ENCODE results near the gene R3HDM2. TPM values are rescaled to one million over a fixed set of nuclear protein-coding genes. Genes with fewer than 3 reads are reported as not detected.
A peak's percentile ranks its signal among the peaks of the same experiment; 100 is the strongest.

Gene R3HDM2
- total RNA-seq (10 to 100 TPM; 28.2 to 36.8 TPM), polyA plus RNA-seq (15.1 TPM)

DNA sequence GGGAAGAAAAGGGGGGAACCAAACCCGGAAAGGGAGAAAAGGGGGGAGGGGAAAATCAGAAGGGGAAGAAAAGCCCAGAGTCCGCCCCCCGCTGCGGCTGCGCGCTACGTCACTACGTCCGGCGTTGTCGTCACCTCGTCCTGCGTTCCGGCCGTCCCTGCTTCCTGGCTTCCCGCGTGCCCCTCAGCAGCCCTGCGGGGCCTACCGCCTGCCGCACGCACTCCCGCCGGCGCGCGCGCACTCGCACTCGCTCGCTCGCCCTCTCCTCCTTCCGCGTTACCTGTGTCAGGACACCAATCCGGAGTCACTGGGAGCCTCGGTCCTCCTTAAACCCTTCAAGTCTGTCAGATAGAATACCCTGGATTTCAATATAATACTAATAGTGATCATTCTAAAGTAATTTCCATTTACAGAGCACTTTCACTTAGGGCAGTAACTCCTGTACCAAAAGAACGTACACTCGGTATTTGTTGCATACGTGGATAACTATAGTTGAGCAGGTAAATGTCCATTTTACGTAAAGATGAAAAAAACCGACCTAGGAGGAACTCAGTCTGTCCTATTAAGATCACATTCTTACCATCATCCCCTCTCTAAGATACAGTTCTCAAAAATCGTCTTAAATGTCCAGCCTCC, at the start of gene R3HDM2:
TSS of gene R3HDM2 (minus strand) at position 113 of the 636 bp plus-strand sequence. CDS start 120,615 bp downstream, outside the sequence.
- peaks cover 44 to 62% (median 51%) of the 10 kb centered on the region in 3 donors for H3K4me1 Mint-ChIP-seq
- Histone ChIP-seq H3K9me3 (ENCODE audit: low read length) (no peaks in the 10 kb centered on the region), H3K36me3 (ENCODE audit: insufficient read depth, low read length) (no peaks in the 10 kb centered on the region), H3K4me3 (ENCODE audit: low read length) (peak within 1 kb of the TSS; percentile 59), H3K4me1 (ENCODE audit: insufficient read depth, low read length) (peaks cover 24% of the 10 kb centered on the region), H3K27me3 (ENCODE audit: insufficient read depth, low read length, poor library complexity, severe bottlenecking) (no peaks in the 10 kb centered on the region), H3K27ac (ENCODE audit: low read depth, low read length) (peak within 1 kb of the TSS; percentile 85)
- H3K4me3 Mint-ChIP-seq = peak within 1 kb of the TSS; percentile 91 to 100 (median 99)
- peak; percentile 91 to 96 (median 94) for DNase-seq
- peaks cover 0 to 19% (median 0%) of the 10 kb centered on the region in 3 donors for H3K36me3 Mint-ChIP-seq
- H3K9me3 Mint-ChIP-seq = no peaks in the 10 kb centered on the region
- H3K27ac Mint-ChIP-seq = peak within 1 kb of the TSS; percentile 91 to 100 (median 100)
- no peaks in the 10 kb centered on the region for H3K27me3 Mint-ChIP-seq
- ChIA-PET POLR2A (interaction anchor here (1.4 kb wide), 1 partner anchor 28 kb away, joined by 6 read pairs; no protein-coding TSS in a partner anchor), CTCF (interaction anchor here (1.0 kb wide), 1 partner anchor 28 kb away, joined by 3 read pairs; no protein-coding TSS in a partner anchor)

DNA sequence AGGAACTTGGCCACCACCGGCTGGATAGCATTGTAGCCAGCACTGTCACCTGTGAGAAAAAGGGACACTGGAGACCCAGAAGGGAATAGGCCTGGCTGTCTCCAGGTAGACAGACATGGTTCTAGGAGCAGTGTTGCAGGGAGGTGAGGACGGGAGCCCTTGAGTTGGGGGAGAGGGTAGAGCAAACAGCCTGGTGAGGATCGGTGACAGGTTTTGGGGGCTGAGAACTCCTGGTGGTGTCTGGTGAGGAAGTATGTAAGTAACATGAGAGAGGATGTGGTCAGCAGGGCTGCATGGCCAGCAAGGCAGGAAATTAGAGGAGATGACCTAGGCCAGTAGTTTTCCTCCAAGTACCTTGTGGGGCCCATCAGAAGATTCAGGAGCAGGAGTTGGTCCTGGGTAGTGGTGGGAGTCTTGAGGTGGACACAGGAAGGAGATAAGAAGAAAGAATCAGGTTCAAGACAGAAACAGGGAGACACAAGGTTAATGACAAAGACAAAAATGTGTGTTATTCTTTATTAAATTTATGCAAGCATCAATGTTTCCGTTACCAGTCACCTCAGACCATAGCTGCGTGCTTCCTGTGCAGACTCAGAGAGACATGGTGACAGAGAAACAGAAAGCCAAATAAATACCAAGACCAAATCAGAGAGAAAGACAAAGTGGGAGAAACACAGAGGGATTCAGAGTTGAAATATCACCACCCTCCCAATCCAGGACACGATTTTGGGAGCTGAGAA, 48.7 kb upstream of the R3HDM2 start, which contains the start of gene ARHGAP9:
TSS of gene ARHGAP9 (minus strand) at position 491 of the 740 bp plus-strand sequence. CDS start at position 31, 460 bp downstream.
- H3K36me3 ChIP-seq (ENCODE audit: insufficient read depth, low read length) = peaks cover 6% of the 10 kb centered on the region
- Mint-ChIP-seq H3K27ac (peak within 1 kb of the TSS; percentile 99 to 100 (median 100)), H3K27me3 (peaks cover 0 to 3% of the 10 kb centered on the region in 2 donors), H3K36me3 (peaks cover under 1 to 35% (median 6%) of the 10 kb centered on the region in 3 donors), H3K4me1 (peaks cover 67 to 75% (median 73%) of the 10 kb centered on the region in 3 donors), H3K4me3 (peak within 1 kb of the TSS; percentile 85 to 99 (median 98)), H3K9me3 (no peaks in the 10 kb centered on the region)
- no peaks in the 10 kb centered on the region for H3K9me3 ChIP-seq (ENCODE audit: low read length)
- no peaks in the 10 kb centered on the region for H3K27me3 ChIP-seq (ENCODE audit: insufficient read depth, low read length, poor library complexity, severe bottlenecking)
- peak within 1 kb of the TSS; percentile 71 for H3K4me3 ChIP-seq (ENCODE audit: low read length)
- peaks cover 61% of the 10 kb centered on the region for H3K4me1 ChIP-seq (ENCODE audit: insufficient read depth, low read length)
- ChIA-PET CTCF (interaction anchor here (1.2 to 10.4 kb wide), 6 partner anchors 9 to 266 kb away, joined by 3 to 167 read pairs (median 4); partner anchors contain the start of genes GLI1, MARS1 and TSPAN31), POLR2A (interaction anchor here (0.6 to 2.8 kb wide), 9 partner anchors 15 to 339 kb away, joined by 3 to 20 read pairs (median 4); partner anchors contain the start of genes AVIL, DCTN2, DDIT3 and GLI1)
- H3K27ac ChIP-seq (ENCODE audit: low read depth, low read length) = peak within 1 kb of the TSS; percentile 85
- DNase-seq = peak in 4 of 5 donors; percentile 43 to 87 (median 86)

DNA sequence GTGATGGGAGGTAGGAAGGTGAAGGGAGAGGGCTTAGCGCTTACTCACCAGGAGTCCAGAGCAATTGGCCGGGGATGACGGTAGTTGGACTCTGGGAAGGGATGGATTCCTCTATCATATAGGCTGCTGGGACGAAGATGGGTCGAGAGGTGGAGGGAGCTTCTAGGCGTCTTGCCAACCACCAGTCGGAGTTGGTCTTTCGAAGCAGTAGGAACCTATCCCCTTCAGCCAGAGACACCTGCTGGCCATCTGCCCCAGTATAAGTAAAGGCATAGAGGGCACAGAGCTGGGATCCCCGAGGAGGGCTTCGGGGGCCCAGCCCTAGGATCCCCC, 48.2 kb upstream of the R3HDM2 start:
- H3K4me3 ChIP-seq (ENCODE audit: low read length) = peak overlapping the region; percentile 71
- Mint-ChIP-seq H3K27ac (peak overlapping the region; percentile 99 to 100 (median 100)), H3K4me3 (peak overlapping the region; percentile 85 to 99 (median 98)), H3K36me3 (peaks cover 5 to 41% (median 12%) of the 10 kb centered on the region in 3 donors), H3K4me1 (peaks cover 72 to 80% (median 79%) of the 10 kb centered on the region in 3 donors), H3K27me3 (peaks cover 0 to 3% of the 10 kb centered on the region in 2 donors), H3K9me3 (no peaks in the 10 kb centered on the region)
- ChIA-PET CTCF (interaction anchor here (1.6 to 10.4 kb wide), 3 partner anchors 10 to 45 kb away, joined by 5 to 167 read pairs (median 22); partner anchors contain the start of genes GLI1 and MARS1), POLR2A (interaction anchor here (1.2 to 2.8 kb wide), 5 partner anchors 14 to 68 kb away, joined by 4 to 20 read pairs (median 6); partner anchors contain the start of genes DCTN2 and DDIT3)
- no peaks in the 10 kb centered on the region for H3K27me3 ChIP-seq (ENCODE audit: insufficient read depth, low read length, poor library complexity, severe bottlenecking)
- peaks cover 66% of the 10 kb centered on the region for H3K4me1 ChIP-seq (ENCODE audit: insufficient read depth, low read length)
- peaks cover 12% of the 10 kb centered on the region for H3K36me3 ChIP-seq (ENCODE audit: insufficient read depth, low read length)
- no peaks in the 10 kb centered on the region for H3K9me3 ChIP-seq (ENCODE audit: low read length)
- peak in 1 of 5 donors; percentile 52 for DNase-seq
- H3K27ac ChIP-seq (ENCODE audit: low read depth, low read length) = peak overlapping the region; percentile 85

DNA sequence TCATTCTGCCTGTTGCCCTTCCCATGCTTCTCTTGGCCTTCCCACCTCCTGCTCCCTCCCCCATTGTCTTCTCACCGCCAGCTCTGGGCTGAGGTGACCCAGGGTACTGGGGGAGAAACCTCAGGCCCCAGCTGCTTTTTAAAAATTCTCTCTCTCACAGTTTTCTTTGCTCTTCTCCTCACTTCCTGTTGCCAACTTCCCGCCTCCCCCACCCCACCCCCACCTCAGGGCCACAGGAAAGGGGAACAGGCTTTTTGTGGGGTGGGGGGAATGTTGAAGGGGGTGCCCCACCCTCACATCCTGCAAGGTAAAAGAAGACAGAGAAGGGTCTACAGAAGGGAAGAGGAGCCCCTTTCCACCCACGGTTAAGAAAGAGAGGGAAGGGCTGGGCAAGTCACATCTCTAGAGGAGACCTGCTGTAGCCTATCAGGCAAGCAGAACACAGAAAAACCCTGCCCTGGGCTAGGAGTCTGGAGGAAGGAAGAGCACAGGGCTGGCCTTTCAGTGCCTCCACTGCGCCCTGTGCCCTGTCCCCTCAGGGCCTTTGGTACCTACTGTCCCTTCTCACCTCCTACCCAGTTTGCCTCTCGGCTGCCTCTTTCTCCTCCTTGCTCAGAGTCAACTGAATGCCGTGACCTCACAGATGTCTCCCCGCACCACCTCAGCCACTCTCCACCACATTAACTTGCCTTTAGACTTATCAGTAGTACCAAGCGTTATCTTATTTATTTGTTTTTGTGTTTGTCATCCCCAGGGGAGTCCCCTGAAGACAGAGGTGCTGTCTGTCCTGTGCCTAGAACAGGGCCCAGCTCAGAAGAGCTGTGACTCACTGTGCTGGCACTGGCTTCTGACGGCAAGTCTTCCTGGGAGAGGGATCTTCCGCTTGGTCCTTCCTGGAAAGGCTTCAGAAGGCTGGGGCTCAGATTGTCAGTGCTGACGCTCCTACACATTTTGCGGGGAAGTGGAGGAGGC, 47.2 kb upstream of the R3HDM2 start:
- Mint-ChIP-seq H3K27me3 (peaks cover 0 to 3% of the 10 kb centered on the region in 2 donors), H3K4me3 (peak overlapping the region; percentile 85 to 99 (median 98)), H3K4me1 (peaks cover 74 to 82% (median 81%) of the 10 kb centered on the region in 3 donors), H3K9me3 (no peaks in the 10 kb centered on the region), H3K36me3 (peaks cover 9 to 49% (median 18%) of the 10 kb centered on the region in 3 donors), H3K27ac (peak overlapping the region; percentile 99 to 100 (median 100))
- H3K4me1 ChIP-seq (ENCODE audit: insufficient read depth, low read length) = peaks cover 74% of the 10 kb centered on the region
- ChIA-PET CTCF (interaction anchor here (0.7 to 10.4 kb wide), 10 partner anchors 11 to 263 kb away, joined by 3 to 167 read pairs (median 5); partner anchors contain the start of genes DDIT3, GLI1 and MARS1), POLR2A (interaction anchor here (0.6 to 2.6 kb wide), 13 partner anchors 8 to 69 kb away, joined by 3 to 20 read pairs (median 4); partner anchors contain the start of genes DCTN2, DDIT3, GLI1 and MARS1)
- peak overlapping the region; percentile 71 for H3K4me3 ChIP-seq (ENCODE audit: low read length)
- H3K36me3 ChIP-seq (ENCODE audit: insufficient read depth, low read length) = peaks cover 19% of the 10 kb centered on the region
- no peaks in the 10 kb centered on the region for H3K9me3 ChIP-seq (ENCODE audit: low read length)
- H3K27ac ChIP-seq (ENCODE audit: low read depth, low read length) = peak overlapping the region; percentile 85
- peak; percentile 46 to 79 (median 60) for DNase-seq
- no peaks in the 10 kb centered on the region for H3K27me3 ChIP-seq (ENCODE audit: insufficient read depth, low read length, poor library complexity, severe bottlenecking)

DNA sequence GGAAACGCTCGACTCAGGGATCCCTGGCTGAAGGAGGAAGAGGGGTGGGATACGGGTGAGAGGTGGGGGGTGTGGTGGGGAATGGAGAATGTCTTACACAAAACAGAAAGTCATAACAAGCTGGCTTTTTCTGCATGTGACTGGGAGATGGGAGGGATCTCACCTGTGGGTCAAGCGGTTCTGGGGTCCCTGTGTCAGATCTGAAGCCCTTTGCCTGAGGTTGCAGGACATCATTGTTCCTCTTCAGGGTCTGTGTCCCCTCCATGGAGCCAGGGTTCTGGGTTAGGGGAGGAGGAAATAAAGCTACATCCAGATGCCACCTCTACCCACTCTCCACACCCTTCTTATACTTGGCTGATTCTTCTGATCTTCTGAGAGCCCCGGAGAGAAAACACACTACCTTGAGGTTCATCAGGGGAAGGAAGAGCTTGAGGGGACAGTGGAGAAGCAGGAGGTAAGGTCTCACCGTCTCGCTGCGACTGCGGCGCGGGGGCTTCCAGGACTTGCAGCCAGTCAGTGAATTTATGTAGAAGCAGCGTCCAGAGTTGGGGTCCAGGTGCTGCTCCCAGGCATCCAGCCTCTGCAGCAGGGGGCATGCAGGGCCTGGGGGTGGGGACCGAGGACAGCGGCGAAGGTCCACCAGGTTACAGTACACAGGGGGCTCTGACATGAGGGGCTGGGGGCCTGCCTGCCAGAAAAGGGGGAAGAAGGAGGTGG, 46.3 kb upstream of the R3HDM2 start:
- Histone ChIP-seq H3K36me3 (ENCODE audit: insufficient read depth, low read length) (peaks cover 27% of the 10 kb centered on the region), H3K27me3 (ENCODE audit: insufficient read depth, low read length, poor library complexity, severe bottlenecking) (no peaks in the 10 kb centered on the region), H3K4me1 (ENCODE audit: insufficient read depth, low read length) (peaks cover 83% of the 10 kb centered on the region), H3K9me3 (ENCODE audit: low read length) (no peaks in the 10 kb centered on the region), H3K27ac (ENCODE audit: low read depth, low read length) (peak overlapping the region; percentile 85), H3K4me3 (ENCODE audit: low read length) (peak overlapping the region; percentile 71)
- Mint-ChIP-seq H3K27me3 (peaks cover 0 to 3% of the 10 kb centered on the region in 2 donors), H3K36me3 (peaks cover 9 to 57% (median 19%) of the 10 kb centered on the region in 3 donors), H3K9me3 (no peaks in the 10 kb centered on the region), H3K4me1 (peaks cover 80 to 89% (median 88%) of the 10 kb centered on the region in 3 donors), H3K4me3 (peak overlapping the region; percentile 85 to 99 (median 98)), H3K27ac (peak overlapping the region; percentile 99 to 100 (median 100))
- DNase-seq = peak in 2 of 5 donors; percentile 29 to 63
- ChIA-PET POLR2A (interaction anchor here (0.6 to 2.3 kb wide), 12 partner anchors 9 to 70 kb away, joined by 3 to 13 read pairs (median 4); partner anchors contain the start of genes DCTN2, DDIT3, GLI1 and MARS1), CTCF (interaction anchor here (0.7 to 10.4 kb wide), 13 partner anchors 11 to 264 kb away, joined by 3 to 167 read pairs (median 5); partner anchors contain the start of genes DDIT3, GLI1, INHBE and MARS1)

DNA sequence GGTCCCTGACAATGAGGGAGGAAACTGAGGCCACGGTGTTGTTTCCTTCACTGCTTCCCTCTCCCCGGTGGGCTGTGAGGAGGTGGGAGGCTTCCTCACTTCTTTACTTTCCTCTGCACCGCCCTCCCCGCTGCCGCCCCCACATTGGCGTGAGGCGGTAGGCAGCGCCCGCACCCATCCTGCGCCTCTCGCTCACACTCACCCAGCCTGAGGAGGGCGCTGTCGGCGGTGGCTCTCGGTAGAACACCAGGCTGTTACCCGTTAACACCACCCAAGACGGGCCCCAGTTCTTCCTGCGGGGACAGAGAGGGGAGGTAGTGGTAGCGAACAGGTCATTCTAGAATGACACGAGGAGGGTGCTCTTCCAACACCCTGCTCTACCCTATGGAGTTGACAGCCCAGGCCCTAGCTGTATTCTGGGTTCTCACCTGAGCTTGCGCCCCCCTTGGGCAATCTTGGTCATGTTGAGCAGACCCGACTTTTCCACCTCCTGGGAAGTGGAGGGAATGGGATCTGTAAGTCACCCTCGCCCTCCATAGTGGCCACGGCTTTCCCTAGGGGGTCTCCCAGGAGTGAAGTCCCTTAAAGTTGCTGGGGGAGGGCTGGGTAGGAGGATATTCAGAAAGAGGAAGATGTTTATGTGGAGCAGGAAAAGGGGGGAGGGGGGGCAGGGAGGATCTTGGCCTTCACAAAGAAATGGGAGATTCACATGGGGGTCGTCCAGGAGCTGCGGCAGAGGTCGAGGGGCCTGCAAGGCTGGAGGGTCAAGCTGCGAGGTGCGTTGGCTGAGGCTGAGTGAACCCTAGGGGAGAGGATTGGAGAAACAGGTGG, 45.5 kb upstream of the R3HDM2 start:
- Mint-ChIP-seq H3K4me3 (peak overlapping the region; percentile 85 to 99 (median 98)), H3K9me3 (no peaks in the 10 kb centered on the region), H3K27me3 (peaks cover 0 to 3% of the 10 kb centered on the region in 2 donors), H3K36me3 (peaks cover 9 to 64% (median 19%) of the 10 kb centered on the region in 3 donors), H3K27ac (peak overlapping the region; percentile 99 to 100 (median 100)), H3K4me1 (peaks cover 79 to 92% (median 85%) of the 10 kb centered on the region in 3 donors)
- CTCF ChIA-PET = interaction anchor here (1.0 to 10.4 kb wide), 11 partner anchors 12 to 144 kb away, joined by 3 to 167 read pairs (median 5); partner anchors contain the start of genes DDIT3, GLI1, INHBE and MARS1
- peaks cover 35% of the 10 kb centered on the region for H3K36me3 ChIP-seq (ENCODE audit: insufficient read depth, low read length)
- H3K4me1 ChIP-seq (ENCODE audit: insufficient read depth, low read length) = peaks cover 86% of the 10 kb centered on the region
- DNase-seq = peak; percentile 60 to 83 (median 72)
- peak overlapping the region; percentile 71 for H3K4me3 ChIP-seq (ENCODE audit: low read length)
- no peaks in the 10 kb centered on the region for H3K9me3 ChIP-seq (ENCODE audit: low read length)
- H3K27me3 ChIP-seq (ENCODE audit: insufficient read depth, low read length, poor library complexity, severe bottlenecking) = no peaks in the 10 kb centered on the region
- H3K27ac ChIP-seq (ENCODE audit: low read depth, low read length) = peak overlapping the region; percentile 85
- POLR2A ChIA-PET = interaction anchor here (1.1 to 2.3 kb wide), 6 partner anchors 10 to 70 kb away, joined by 3 to 13 read pairs (median 7); partner anchors contain the start of genes DCTN2, DDIT3, GLI1 and MARS1
